ENCODE results near the gene LAT. TPM values are rescaled to one million over a fixed set of nuclear protein-coding genes. Genes with fewer than 3 reads are reported as not detected.
"Not testable (repeated sequence)": the region's sequence is repeated elsewhere in the genome, so short reads cannot be mapped to it uniquely, and the experiment has no call there.

LAT gene
- total RNA-seq, 1 donor from 2014 or later: 0.52 TPM

DNA sequence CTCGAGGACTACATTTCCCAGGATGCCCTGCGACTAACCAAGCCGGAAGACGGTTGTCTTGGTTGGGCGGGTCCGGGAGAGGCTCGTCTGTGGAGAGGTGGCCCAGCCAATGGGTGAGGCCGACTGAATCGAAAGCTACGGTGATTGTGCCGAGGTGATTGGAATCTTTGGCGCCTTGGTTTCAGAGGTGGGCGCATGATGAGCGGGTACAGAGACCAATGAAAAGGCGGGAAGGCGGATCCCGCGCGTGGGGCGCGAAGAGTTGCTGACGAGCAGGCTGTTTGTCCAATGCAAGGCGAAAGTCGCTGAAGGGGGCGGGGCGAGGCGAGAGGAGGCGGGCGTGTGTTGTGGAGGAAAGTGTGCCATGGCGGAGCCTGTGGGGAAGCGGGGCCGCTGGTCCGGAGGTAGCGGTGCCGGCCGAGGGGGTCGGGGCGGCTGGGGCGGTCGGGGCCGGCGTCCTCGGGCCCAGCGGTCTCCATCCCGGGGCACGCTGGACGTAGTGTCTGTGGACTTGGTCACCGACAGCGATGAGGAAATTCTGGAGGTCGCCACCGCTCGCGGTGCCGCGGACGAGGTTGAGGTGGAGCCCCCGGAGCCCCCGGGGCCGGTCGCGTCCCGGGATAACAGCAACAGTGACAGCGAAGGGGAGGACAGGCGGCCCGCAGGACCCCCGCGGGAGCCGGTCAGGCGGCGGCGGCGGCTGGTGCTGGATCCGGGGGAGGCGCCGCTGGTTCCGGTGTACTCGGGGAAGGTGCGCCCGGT is 34.0 kb upstream of the LAT start, which contains the start of gene NFATC2IP:
Gene NFATC2IP, plus strand, starts transcription at position 290 of the 762 bp plus-strand sequence. Its CDS starts 75 bp downstream, at position 365.
- peak within 1 kb of the TSS; percentile 69 to 80 (median 79) for H3K4me3 ChIP-seq (ENCODE audit: low read length in 3 of 3)
- peak within 1 kb of the TSS; percentile 72 to 86 (median 85) for H3K9ac ChIP-seq (ENCODE audit: low read depth in 1 of 3, low read length in 3 of 3)
- H3K27ac ChIP-seq (ENCODE audit: low read depth, low read length): peak within 1 kb of the TSS; percentile 62
- peaks cover 12 to 15% (median 13%) of the 10 kb centered on the region in 3 donors for H3K4me1 ChIP-seq (ENCODE audit: control insufficient read depth in 3 of 3, insufficient read depth in 3 of 3, low read length in 3 of 3)
- H3K36me3 ChIP-seq (ENCODE audit: control insufficient read depth in 3 of 3, insufficient read depth in 3 of 3, low read length in 3 of 3): peaks cover 17 to 26% (median 17%) of the 10 kb centered on the region in 3 donors
- no peaks in the 10 kb centered on the region for H3K9me3 ChIP-seq (ENCODE audit: control insufficient read depth in 3 of 3, low read length in 3 of 3)
- no peaks in the 10 kb centered on the region for H3K27me3 ChIP-seq (ENCODE audit: control insufficient read depth in 3 of 3, insufficient read depth in 3 of 3, low read length in 3 of 3)

GRCh38 chr16:28951410-28951943 is 33.4 kb upstream of the LAT start:
- Histone ChIP-seq H3K4me3 (ENCODE audit: low read length in 3 of 3) (peak overlapping the region; percentile 59 to 80 (median 79)), H3K27me3 (ENCODE audit: control insufficient read depth in 3 of 3, insufficient read depth in 3 of 3, low read length in 3 of 3) (no peaks in the 10 kb centered on the region), H3K27ac (ENCODE audit: low read depth, low read length) (peak overlapping the region; percentile 51), H3K36me3 (ENCODE audit: control insufficient read depth in 3 of 3, insufficient read depth in 3 of 3, low read length in 3 of 3) (peaks cover 19 to 31% (median 24%) of the 10 kb centered on the region in 3 donors), H3K9me3 (ENCODE audit: control insufficient read depth in 3 of 3, low read length in 3 of 3) (no peaks in the 10 kb centered on the region), H3K4me1 (ENCODE audit: control insufficient read depth in 3 of 3, insufficient read depth in 3 of 3, low read length in 3 of 3) (peaks cover 11 to 13% (median 12%) of the 10 kb centered on the region in 3 donors), H3K9ac (ENCODE audit: low read depth in 1 of 3, low read length in 3 of 3) (peak overlapping the region; percentile 72 to 86 (median 85))

- no peak overlapping the region for H3K27ac ChIP-seq (ENCODE audit: low read depth, low read length)
- H3K9ac ChIP-seq (ENCODE audit: low read depth in 1 of 3, low read length in 3 of 3): no peak overlapping the region
- no peaks in the 10 kb centered on the region for H3K27me3 ChIP-seq (ENCODE audit: control insufficient read depth in 3 of 3, insufficient read depth in 3 of 3, low read length in 3 of 3)
- H3K36me3 ChIP-seq (ENCODE audit: control insufficient read depth in 3 of 3, insufficient read depth in 3 of 3, low read length in 3 of 3): peaks cover 40 to 62% (median 53%) of the 10 kb centered on the region in 3 donors
- H3K4me3 ChIP-seq (ENCODE audit: low read length in 3 of 3): no peak overlapping the region
- no peaks in the 10 kb centered on the region for H3K4me1 ChIP-seq (ENCODE audit: control insufficient read depth in 3 of 3, insufficient read depth in 3 of 3, low read length in 3 of 3)
- no peaks in the 10 kb centered on the region for H3K9me3 ChIP-seq (ENCODE audit: control insufficient read depth in 3 of 3, low read length in 3 of 3)
Observed at GRCh38 chr16:28958216-28958615, 26.6 kb upstream of the LAT start.

GRCh38 chr16:28958836-28959235 is 26.0 kb upstream of the LAT start:
- H3K27ac ChIP-seq (ENCODE audit: low read depth, low read length): no peak overlapping the region
- no peak overlapping the region for H3K4me3 ChIP-seq (ENCODE audit: low read length in 3 of 3)
- H3K27me3 ChIP-seq (ENCODE audit: control insufficient read depth in 3 of 3, insufficient read depth in 3 of 3, low read length in 3 of 3): no peaks in the 10 kb centered on the region
- H3K4me1 ChIP-seq (ENCODE audit: control insufficient read depth in 3 of 3, insufficient read depth in 3 of 3, low read length in 3 of 3): no peaks in the 10 kb centered on the region
- H3K36me3 ChIP-seq (ENCODE audit: control insufficient read depth in 3 of 3, insufficient read depth in 3 of 3, low read length in 3 of 3): peaks cover 45 to 63% (median 51%) of the 10 kb centered on the region in 3 donors
- H3K9me3 ChIP-seq (ENCODE audit: control insufficient read depth in 3 of 3, low read length in 3 of 3): no peaks in the 10 kb centered on the region
- H3K9ac ChIP-seq (ENCODE audit: low read depth in 1 of 3, low read length in 3 of 3): no peak overlapping the region

- Histone ChIP-seq H3K27me3 (ENCODE audit: control insufficient read depth in 3 of 3, insufficient read depth in 3 of 3, low read length in 3 of 3) (no peaks in the 10 kb centered on the region), H3K27ac (ENCODE audit: low read depth, low read length) (no peak overlapping the region), H3K9me3 (ENCODE audit: control insufficient read depth in 3 of 3, low read length in 3 of 3) (no peaks in the 10 kb centered on the region), H3K36me3 (ENCODE audit: control insufficient read depth in 3 of 3, insufficient read depth in 3 of 3, low read length in 3 of 3) (peaks cover 27 to 45% (median 43%) of the 10 kb centered on the region in 3 donors), H3K4me3 (ENCODE audit: low read length in 3 of 3) (no peak overlapping the region), H3K4me1 (ENCODE audit: control insufficient read depth in 3 of 3, insufficient read depth in 3 of 3, low read length in 3 of 3) (no peaks in the 10 kb centered on the region), H3K9ac (ENCODE audit: low read depth in 1 of 3, low read length in 3 of 3) (no peak overlapping the region)
Observed at GRCh38 chr16:28964072-28964471, 20.8 kb upstream of the LAT start.

DNA sequence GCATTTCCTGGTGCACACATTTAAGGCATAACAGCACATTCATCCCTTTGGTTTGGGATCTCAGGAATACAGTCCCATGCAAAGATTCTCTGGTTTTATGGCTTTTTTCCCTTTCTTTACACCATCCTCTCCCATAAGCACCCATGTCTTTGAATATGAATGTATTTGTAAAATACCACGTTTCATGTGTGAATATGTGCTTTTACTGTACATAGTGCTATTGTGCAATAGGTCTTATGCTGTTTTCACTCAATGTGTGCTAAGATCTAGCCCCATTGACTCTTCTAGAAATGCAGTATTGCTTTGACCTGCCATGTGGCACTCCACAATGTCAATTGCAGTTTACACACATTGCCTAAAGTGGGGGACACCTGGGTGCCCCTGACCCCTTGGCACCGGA is 20.4 kb upstream of the LAT start:
- Histone ChIP-seq H3K9ac (ENCODE audit: low read depth in 1 of 3, low read length in 3 of 3) (no peak overlapping the region), H3K9me3 (ENCODE audit: control insufficient read depth in 3 of 3, low read length in 3 of 3) (no peaks in the 10 kb centered on the region), H3K27ac (ENCODE audit: low read depth, low read length) (no peak overlapping the region), H3K4me3 (ENCODE audit: low read length in 3 of 3) (no peak overlapping the region), H3K4me1 (ENCODE audit: control insufficient read depth in 3 of 3, insufficient read depth in 3 of 3, low read length in 3 of 3) (no peaks in the 10 kb centered on the region), H3K27me3 (ENCODE audit: control insufficient read depth in 3 of 3, insufficient read depth in 3 of 3, low read length in 3 of 3) (no peaks in the 10 kb centered on the region), H3K36me3 (ENCODE audit: control insufficient read depth in 3 of 3, insufficient read depth in 3 of 3, low read length in 3 of 3) (peaks cover 25 to 43% (median 41%) of the 10 kb centered on the region in 3 donors)

GRCh38 chr16:28967156-28967555 is 17.7 kb upstream of the LAT start:
- H3K4me3 ChIP-seq (ENCODE audit: low read length in 3 of 3): no peak overlapping the region
- H3K4me1 ChIP-seq (ENCODE audit: control insufficient read depth in 3 of 3, insufficient read depth in 3 of 3, low read length in 3 of 3): no peaks in the 10 kb centered on the region
- no peak overlapping the region for H3K27ac ChIP-seq (ENCODE audit: low read depth, low read length)
- no peaks in the 10 kb centered on the region for H3K9me3 ChIP-seq (ENCODE audit: control insufficient read depth in 3 of 3, low read length in 3 of 3)
- no peaks in the 10 kb centered on the region for H3K27me3 ChIP-seq (ENCODE audit: control insufficient read depth in 3 of 3, insufficient read depth in 3 of 3, low read length in 3 of 3)
- no peak overlapping the region for H3K9ac ChIP-seq (ENCODE audit: low read depth in 1 of 3, low read length in 3 of 3)
- H3K36me3 ChIP-seq (ENCODE audit: control insufficient read depth in 3 of 3, insufficient read depth in 3 of 3, low read length in 3 of 3): peaks cover 22 to 28% (median 26%) of the 10 kb centered on the region in 3 donors

DNA sequence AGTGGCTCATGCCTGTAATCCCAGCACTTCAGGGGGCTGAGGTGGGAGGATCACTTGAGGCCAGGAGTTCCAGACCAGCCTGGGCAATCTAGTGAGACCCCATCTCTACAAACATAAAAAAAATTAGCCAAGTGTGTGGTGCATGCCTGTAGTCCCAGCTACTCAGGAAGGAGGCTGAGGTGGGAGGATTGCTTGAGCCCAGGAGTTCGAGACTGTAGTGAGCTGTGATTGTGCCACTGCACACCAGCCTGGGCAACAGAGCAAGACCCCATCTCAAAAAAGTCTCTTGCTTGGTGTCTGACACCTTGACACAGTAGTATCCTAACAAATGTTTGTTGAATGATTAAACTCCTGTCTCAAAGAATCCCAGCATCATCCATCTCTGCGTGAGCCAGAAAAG is 15.2 kb upstream of the LAT start:
- not testable (repeated sequence) for H3K9ac ChIP-seq (ENCODE audit: low read depth in 1 of 3, low read length in 3 of 3); H3K4me3 ChIP-seq (ENCODE audit: low read length in 3 of 3); H3K36me3 ChIP-seq (ENCODE audit: control insufficient read depth in 3 of 3, insufficient read depth in 3 of 3, low read length in 3 of 3); H3K4me1 ChIP-seq (ENCODE audit: control insufficient read depth in 3 of 3, insufficient read depth in 3 of 3, low read length in 3 of 3); H3K9me3 ChIP-seq (ENCODE audit: control insufficient read depth in 3 of 3, low read length in 3 of 3); H3K27ac ChIP-seq (ENCODE audit: low read depth, low read length); H3K27me3 ChIP-seq (ENCODE audit: control insufficient read depth in 3 of 3, insufficient read depth in 3 of 3, low read length in 3 of 3)

- Histone ChIP-seq H3K27ac (ENCODE audit: low read depth, low read length) (peak overlapping the region; percentile 73), H3K36me3 (ENCODE audit: control insufficient read depth in 3 of 3, insufficient read depth in 3 of 3, low read length in 3 of 3) (peaks cover 10 to 21% (median 16%) of the 10 kb centered on the region in 3 donors), H3K9ac (ENCODE audit: low read depth in 1 of 3, low read length in 3 of 3) (peak overlapping the region; percentile 87 to 97 (median 97)), H3K4me3 (ENCODE audit: low read length in 3 of 3) (peak overlapping the region; percentile 96 to 99 (median 98)), H3K9me3 (ENCODE audit: control insufficient read depth in 3 of 3, low read length in 3 of 3) (no peaks in the 10 kb centered on the region), H3K4me1 (ENCODE audit: control insufficient read depth in 3 of 3, insufficient read depth in 3 of 3, low read length in 3 of 3) (peaks cover 17 to 22% (median 21%) of the 10 kb centered on the region in 3 donors), H3K27me3 (ENCODE audit: control insufficient read depth in 3 of 3, insufficient read depth in 3 of 3, low read length in 3 of 3) (no peaks in the 10 kb centered on the region)
Observed at GRCh38 chr16:28974007-28974436, 10.8 kb upstream of the LAT start.

Measured in skeletal muscle tissue (tissue), 4 donors.